Caco-2 (cell line): ENCODE measurements around the gene ACP6. TPM values are rescaled to one million over a fixed set of nuclear protein-coding genes. Genes with fewer than 3 reads are reported as not detected.

Experiments used
- BruUV-seq: library from RNA; stranded (reverse); fragments of 400-500 nt; replicated peaks from 2 replicates; lab custom pipeline; 2021; lab: Mats Ljungman, UMichigan
- CTCF ChIA-PET: fragments of 300-600 bp; sonication (Branson Sonifier 250); formaldehyde crosslinking; loops from one replicate; lab custom pipeline; 2022; ENCODE audit warnings: antibody characterized with exemption; lab: Charles Lee
- POLR2A ChIA-PET: fragments of 300-600 bp; sonication (Branson Sonifier 250); formaldehyde crosslinking; loops from one replicate; lab custom pipeline; 2022; ENCODE audit warnings: antibody characterized with exemption; lab: Charles Lee
- DNase-seq, 2 experiments: peaks; one replicate each; pipeline versions ENCODE4 v3.0.0 to v3.0.0-alpha.2; 2020 to 2022
- H3K27me3 ChIP-seq: replicated peaks from 2 replicates; pipeline ENCODE4 v1.6.0; 2011; ENCODE audit warnings: low read length; ENCODE audit not compliant: control insufficient read depth, insufficient read depth
- H3K36me3 ChIP-seq: 2 replicates; pipeline ENCODE4 v1.5.1; 2011; ENCODE audit warnings: low read length; ENCODE audit not compliant: control insufficient read depth, insufficient read depth
- H3K4me1 ChIP-seq: fragments of 250-450 bp; sonication (Bioruptor Pico); 2 replicates; pipeline ENCODE4 v1.5.1; 2020; ENCODE audit warnings: mild to moderate bottlenecking
- H3K4me3 ChIP-seq: 2 replicates; pipeline ENCODE4 v1.5.1; 2011; ENCODE audit warnings: low read depth, mild to moderate bottlenecking, control low read depth, low read length
- H3K9me3 ChIP-seq: fragments of 250-450 bp; sonication (Bioruptor Pico); 2 replicates; pipeline ENCODE4 v1.5.1; 2020; ENCODE audit warnings: mild to moderate bottlenecking, moderate library complexity
- H3K27ac Mint-ChIP-seq: one replicate; pipeline ENCODE4 v1.8.0; 2022; ENCODE audit warnings: mixed read lengths; ENCODE audit not compliant: unreplicated experiment
- H3K27me3 Mint-ChIP-seq: one replicate; pipeline ENCODE4 v1.8.0; 2022; ENCODE audit warnings: mixed read lengths; ENCODE audit not compliant: insufficient read depth, unreplicated experiment
- H3K36me3 Mint-ChIP-seq: one replicate; pipeline ENCODE4 v1.8.0; 2022; ENCODE audit warnings: mild to moderate bottlenecking, mixed read lengths; ENCODE audit not compliant: insufficient read depth, unreplicated experiment
- H3K4me1 Mint-ChIP-seq: one replicate; pipeline ENCODE4 v1.8.0; 2022; ENCODE audit warnings: low read depth, mixed read lengths; ENCODE audit not compliant: unreplicated experiment
- H3K4me3 Mint-ChIP-seq: one replicate; pipeline ENCODE4 v1.8.0; 2022; ENCODE audit warnings: mild to moderate bottlenecking, moderate library complexity, mixed read lengths; ENCODE audit not compliant: unreplicated experiment
- H3K9me3 Mint-ChIP-seq: one replicate; pipeline ENCODE4 v1.8.0; 2022; ENCODE audit warnings: mixed read lengths; ENCODE audit not compliant: unreplicated experiment
- intact Hi-C: fragments of 100-400 bp; cut with micrococcal nuclease; formaldehyde crosslinking; loops from one replicate; pipeline ENCODE4 v1.10.0; 2022; ENCODE audit not compliant: unreplicated experiment
- total RNA-seq: library from RNA; stranded (reverse); gene quantifications from 2 replicates; pipeline ENCODE4 v1.2.3, GENCODE V29; 2022
- TF ChIP-seq, protein P1 (sequence below), 2 experiments: fragments of 200-600 bp in 1 of 2; IDR thresholded peaks; 1 replicate in 1 of 2; 2 replicates in 1 of 2; pipeline versions ENCODE4 v1.5.1 to v1.8.0; 2011 to 2022; ENCODE audit warnings: antibody characterized with exemption in 1 of 2, control low read depth in 1 of 2, inconsistent platforms in 1 of 2, low read depth in 1 of 2, low read length in 1 of 2, mild to moderate bottlenecking in 1 of 2, moderate library complexity in 1 of 2; ENCODE audit not compliant: insufficient read depth in 1 of 2, severe bottlenecking in 1 of 2, unreplicated experiment in 1 of 2

The ACP6 gene
- total RNA-seq, 1 experiment from 2014 or later: 24.6 TPM

- POLR2A ChIA-PET: no interaction called here
- peaks cover 6% of the 10 kb centered on the region for H3K36me3 Mint-ChIP-seq
These were observed 47.6 kb downstream of the ACP6 start for GRCh38 chr1:147622731-147623130.

GRCh38 chr1:147620543-147620942 lies 49.8 kb downstream of the ACP6 start:
- BruUV-seq: no TSS peak
- Histone ChIP-seq H3K9me3 (no peaks in the 10 kb centered on the region), H3K36me3 (peaks cover 3% of the 10 kb centered on the region), H3K27me3 (no peaks in the 10 kb centered on the region), H3K4me1 (peaks cover 11% of the 10 kb centered on the region), H3K4me3 (no peak overlapping the region)
- no peaks in the 10 kb centered on the region for H3K9me3 Mint-ChIP-seq
- no peak for DNase-seq
- H3K27ac Mint-ChIP-seq: no peak overlapping the region
- H3K4me3 Mint-ChIP-seq: no peak overlapping the region
- peaks cover 9% of the 10 kb centered on the region for H3K36me3 Mint-ChIP-seq
- ChIA-PET POLR2A (no interaction called here), CTCF (no interaction called here)
- peaks cover 7% of the 10 kb centered on the region for H3K4me1 Mint-ChIP-seq
- TF ChIP-seq, protein P1, sequence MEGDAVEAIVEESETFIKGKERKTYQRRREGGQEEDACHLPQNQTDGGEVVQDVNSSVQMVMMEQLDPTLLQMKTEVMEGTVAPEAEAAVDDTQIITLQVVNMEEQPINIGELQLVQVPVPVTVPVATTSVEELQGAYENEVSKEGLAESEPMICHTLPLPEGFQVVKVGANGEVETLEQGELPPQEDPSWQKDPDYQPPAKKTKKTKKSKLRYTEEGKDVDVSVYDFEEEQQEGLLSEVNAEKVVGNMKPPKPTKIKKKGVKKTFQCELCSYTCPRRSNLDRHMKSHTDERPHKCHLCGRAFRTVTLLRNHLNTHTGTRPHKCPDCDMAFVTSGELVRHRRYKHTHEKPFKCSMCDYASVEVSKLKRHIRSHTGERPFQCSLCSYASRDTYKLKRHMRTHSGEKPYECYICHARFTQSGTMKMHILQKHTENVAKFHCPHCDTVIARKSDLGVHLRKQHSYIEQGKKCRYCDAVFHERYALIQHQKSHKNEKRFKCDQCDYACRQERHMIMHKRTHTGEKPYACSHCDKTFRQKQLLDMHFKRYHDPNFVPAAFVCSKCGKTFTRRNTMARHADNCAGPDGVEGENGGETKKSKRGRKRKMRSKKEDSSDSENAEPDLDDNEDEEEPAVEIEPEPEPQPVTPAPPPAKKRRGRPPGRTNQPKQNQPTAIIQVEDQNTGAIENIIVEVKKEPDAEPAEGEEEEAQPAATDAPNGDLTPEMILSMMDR (IDR thresholded peaks at IDR 0.05; ENCODE audit: insufficient read depth in 1 of 2, low read depth in 1 of 2, low read length in 1 of 2, severe bottlenecking in 1 of 2, unreplicated experiment in 1 of 2): no peak
- no peaks in the 10 kb centered on the region for H3K27me3 Mint-ChIP-seq
- intact Hi-C loops: no loop called here

More at GRCh38 chr1:147622731-147623130, 47.6 kb downstream of the ACP6 start:
- Mint-ChIP-seq H3K4me1 (peaks cover 28% of the 10 kb centered on the region), H3K27me3 (no peaks in the 10 kb centered on the region), H3K4me3 (no peak overlapping the region), H3K27ac (no peak overlapping the region), H3K9me3 (no peaks in the 10 kb centered on the region)
- H3K36me3 ChIP-seq: peaks cover 2% of the 10 kb centered on the region; the same call in 1 of the 2 replicates
- no TSS peak for BruUV-seq
- TF ChIP-seq, protein P1 (IDR thresholded peaks at IDR 0.05; ENCODE audit: insufficient read depth in 1 of 2, low read depth in 1 of 2, low read length in 1 of 2, severe bottlenecking in 1 of 2, unreplicated experiment in 1 of 2): no peak
- no peak for DNase-seq
- no peaks in the 10 kb centered on the region for H3K9me3 ChIP-seq
- no peak overlapping the region for H3K4me3 ChIP-seq
- CTCF ChIA-PET: interaction anchor here (0.6 kb wide), 1 partner anchor 290 kb away, joined by 11 read pairs; no protein-coding TSS in a partner anchor
- H3K27me3 ChIP-seq: no peaks in the 10 kb centered on the region
- intact Hi-C loops: no loop called here
- peaks cover 30% of the 10 kb centered on the region for H3K4me1 ChIP-seq

GRCh38 chr1:147619741-147620140 lies 50.6 kb downstream of the ACP6 start:
- no peak overlapping the region for H3K4me3 Mint-ChIP-seq
- H3K36me3 Mint-ChIP-seq: peaks cover 5% of the 10 kb centered on the region
- no peaks in the 10 kb centered on the region for H3K9me3 Mint-ChIP-seq
- POLR2A ChIA-PET: no interaction called here
- Histone ChIP-seq H3K36me3 (peaks cover 3% of the 10 kb centered on the region), H3K4me1 (peaks cover 3% of the 10 kb centered on the region), H3K4me3 (no peak overlapping the region), H3K27me3 (no peaks in the 10 kb centered on the region), H3K9me3 (no peaks in the 10 kb centered on the region)
- no TSS peak for BruUV-seq
- H3K4me1 Mint-ChIP-seq: no peaks in the 10 kb centered on the region
- no peaks in the 10 kb centered on the region for H3K27me3 Mint-ChIP-seq
- TF ChIP-seq, protein P1 (IDR thresholded peaks at IDR 0.05; ENCODE audit: insufficient read depth in 1 of 2, low read depth in 1 of 2, low read length in 1 of 2, severe bottlenecking in 1 of 2, unreplicated experiment in 1 of 2): no peak
- H3K27ac Mint-ChIP-seq: no peak overlapping the region
- no peak for DNase-seq
- CTCF ChIA-PET: no interaction called here
- intact Hi-C loops: no loop called here
